ENCODE results near the gene AGRN. TPM values are rescaled to one million over a fixed set of nuclear protein-coding genes. Genes with fewer than 3 reads are reported as not detected.
A peak's percentile ranks its signal among the peaks of the same experiment; 100 is the strongest.
"Not testable (repeated sequence)": the region's sequence is repeated elsewhere in the genome, so short reads cannot be mapped to it uniquely, and the experiment has no call there.

The AGRN gene
- total RNA-seq, 1 donor: 30.0 TPM

- Histone ChIP-seq H3K9me3 (ENCODE audit: low read depth, low read length) (no peaks in the 10 kb centered on the region), H3K27ac (ENCODE audit: low read depth, low read length) (no peak overlapping the region), H3K79me2 (ENCODE audit: insufficient read depth, low read length) (no peaks in the 10 kb centered on the region), H4K20me1 (ENCODE audit: insufficient read depth, low read length) (no peaks in the 10 kb centered on the region), H3K4me3 (ENCODE audit: insufficient read depth, low read length) (no peak overlapping the region), H2AFZ (ENCODE audit: low read length) (no peak overlapping the region), H3K4me1 (ENCODE audit: insufficient read depth, low read length) (no peaks in the 10 kb centered on the region), H3K27me3 (ENCODE audit: insufficient read depth, low read length) (peaks cover 2% of the 10 kb centered on the region), H3K4me2 (ENCODE audit: insufficient read depth, low read length) (no peak overlapping the region), H3K36me3 (ENCODE audit: insufficient read depth, low read length) (no peaks in the 10 kb centered on the region)
- TF ChIP-seq CTCF (IDR thresholded peaks at IDR 0.05; ENCODE audit: extremely low read depth, low read depth, low read length): no peak
- peak; percentile 32 for DNase-seq (ENCODE audit: insufficient read length, low spot score, missing footprints)
These were observed 28.0 kb upstream of the AGRN start for GRCh38 chr1:991895-992294.

- no peaks in the 10 kb centered on the region for H3K9me3 ChIP-seq (ENCODE audit: low read depth, low read length)
- H2AFZ ChIP-seq (ENCODE audit: low read length): no peak overlapping the region
- H3K4me2 ChIP-seq (ENCODE audit: insufficient read depth, low read length): no peak overlapping the region
- no peak for TF ChIP-seq CTCF (IDR thresholded peaks at IDR 0.05; ENCODE audit: extremely low read depth, low read depth, low read length)
- no peaks in the 10 kb centered on the region for H3K79me2 ChIP-seq (ENCODE audit: insufficient read depth, low read length)
- no peaks in the 10 kb centered on the region for H3K36me3 ChIP-seq (ENCODE audit: insufficient read depth, low read length)
- no peak overlapping the region for H3K4me3 ChIP-seq (ENCODE audit: insufficient read depth, low read length)
- no peaks in the 10 kb centered on the region for H4K20me1 ChIP-seq (ENCODE audit: insufficient read depth, low read length)
- no peak overlapping the region for H3K27ac ChIP-seq (ENCODE audit: low read depth, low read length)
- no peak for DNase-seq (ENCODE audit: insufficient read length, low spot score, missing footprints)
- H3K27me3 ChIP-seq (ENCODE audit: insufficient read depth, low read length): peaks cover 7% of the 10 kb centered on the region
- no peaks in the 10 kb centered on the region for H3K4me1 ChIP-seq (ENCODE audit: insufficient read depth, low read length)
These were observed 27.6 kb upstream of the AGRN start for GRCh38 chr1:992362-992761.

DNA sequence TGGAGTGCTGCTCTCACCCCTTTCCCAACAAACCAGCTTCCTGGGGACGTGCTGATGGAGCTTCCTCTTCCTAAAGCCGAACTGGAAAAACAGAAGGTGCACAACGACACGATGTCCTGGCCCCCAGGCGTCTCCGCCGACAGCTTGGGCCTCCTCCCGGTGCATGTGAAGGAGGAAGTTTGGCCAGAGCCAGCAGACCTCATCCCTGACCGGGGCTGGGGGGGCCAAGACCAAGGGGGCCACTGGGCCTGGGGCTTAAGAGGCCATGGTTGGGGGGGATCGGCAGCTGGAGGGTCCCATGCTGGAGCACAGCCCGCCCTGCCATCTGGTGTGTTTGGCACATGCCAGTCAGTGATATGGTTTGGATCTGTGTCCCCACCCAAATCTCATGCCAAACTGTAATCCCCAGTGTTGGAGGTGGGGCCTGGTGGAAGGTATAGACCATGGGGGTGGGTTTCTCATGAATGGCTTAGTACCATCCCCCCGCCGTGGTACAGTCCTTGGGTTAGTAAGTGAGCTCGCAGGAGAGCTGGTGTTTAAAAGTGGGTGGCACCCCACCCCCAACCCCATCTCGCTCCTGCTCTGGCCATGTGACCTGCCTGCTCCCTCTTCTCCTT, 26.4 kb upstream of the AGRN start:
- peak; percentile 46 for DNase-seq (ENCODE audit: insufficient read length, low spot score, missing footprints)

GRCh38 chr1:994546-994945, 25.4 kb upstream of the AGRN start:
- H4K20me1 ChIP-seq (ENCODE audit: insufficient read depth, low read length); H3K4me1 ChIP-seq (ENCODE audit: insufficient read depth, low read length); H3K27ac ChIP-seq (ENCODE audit: low read depth, low read length); H3K4me3 ChIP-seq (ENCODE audit: insufficient read depth, low read length); H2AFZ ChIP-seq (ENCODE audit: low read length); H3K36me3 ChIP-seq (ENCODE audit: insufficient read depth, low read length); H3K79me2 ChIP-seq (ENCODE audit: insufficient read depth, low read length); H3K4me2 ChIP-seq (ENCODE audit: insufficient read depth, low read length); H3K9me3 ChIP-seq (ENCODE audit: low read depth, low read length): not testable (repeated sequence)
- peak; percentile 48 for DNase-seq (ENCODE audit: insufficient read length, low spot score, missing footprints)
- H3K27me3 ChIP-seq (ENCODE audit: insufficient read depth, low read length): peaks cover 25% of the 10 kb centered on the region

More for the DNA sequence above, 26.4 kb upstream of the AGRN start:
- Histone ChIP-seq H4K20me1 (ENCODE audit: insufficient read depth, low read length) (no peaks in the 10 kb centered on the region), H3K27ac (ENCODE audit: low read depth, low read length) (no peak overlapping the region), H3K36me3 (ENCODE audit: insufficient read depth, low read length) (no peaks in the 10 kb centered on the region), H3K9me3 (ENCODE audit: low read depth, low read length) (no peaks in the 10 kb centered on the region), H3K4me2 (ENCODE audit: insufficient read depth, low read length) (no peak overlapping the region), H2AFZ (ENCODE audit: low read length) (no peak overlapping the region), H3K4me1 (ENCODE audit: insufficient read depth, low read length) (no peaks in the 10 kb centered on the region), H3K27me3 (ENCODE audit: insufficient read depth, low read length) (peaks cover 18% of the 10 kb centered on the region), H3K4me3 (ENCODE audit: insufficient read depth, low read length) (no peak overlapping the region), H3K79me2 (ENCODE audit: insufficient read depth, low read length) (no peaks in the 10 kb centered on the region)
- no peak for TF ChIP-seq CTCF (IDR thresholded peaks at IDR 0.05; ENCODE audit: extremely low read depth, low read depth, low read length)

Data from osteoblast (primary cell).